PC-9 (cell line): ENCODE results near the gene ROBO1.

Source experiments
- CTCF ChIP-seq: fragments of 200-600 bp; sonication (generic); conservative IDR thresholded peaks from 2 replicates; pipeline ENCODE4 v1.6.1; 2017; ENCODE audit warnings: mixed run types, antibody characterized with exemption, mild to moderate bottlenecking, moderate library complexity
- EZH2 ChIP-seq: fragments of 200-600 bp; sonication (generic); IDR thresholded peaks from 2 replicates; pipeline ENCODE4 v1.8.0; 2017; ENCODE audit warnings: antibody characterized with exemption, low read depth

DNA sequence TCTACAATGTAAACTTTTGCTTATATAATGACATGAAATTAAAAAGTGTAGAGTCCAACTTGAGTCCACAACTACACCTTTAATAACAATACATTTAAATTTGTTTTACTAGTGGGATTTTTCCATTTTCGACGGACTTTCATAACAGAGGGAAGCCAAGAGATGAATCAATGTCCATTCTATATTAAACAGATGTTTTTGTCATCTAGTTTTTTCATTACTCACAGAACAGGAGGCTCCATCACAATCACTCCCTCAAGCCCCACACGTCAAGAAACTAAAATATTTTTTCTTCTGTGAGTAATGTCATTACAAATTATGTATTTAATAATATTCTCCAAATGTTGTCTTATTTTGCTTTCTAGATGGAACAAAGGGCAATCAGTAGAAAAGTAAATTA is 932.9 kb downstream of the ROBO1 start:
- TF ChIP-seq CTCF (no peak), EZH2 (no peak)
